Fibroblast of gingiva (primary cell): Measurements from ENCODE around the gene PRSS23.
"Not testable (repeated sequence)": the region's sequence is repeated elsewhere in the genome, so short reads cannot be mapped to it uniquely, and the experiment has no call there.

Experiments used
- DNase-seq: peaks from one replicate; pipeline ENCODE4 v3.0.0-alpha.2; 2011; ENCODE audit warnings: low read depth

PRSS23 gene

GRCh38 chr11:86814775-86815174 is 14.4 kb downstream of the PRSS23 start:
- no peak for DNase-seq

GRCh38 chr11:86815726-86816125 is 15.4 kb downstream of the PRSS23 start:
- no peak for DNase-seq

GRCh38 chr11:86816251-86816726 is 15.9 kb downstream of the PRSS23 start:
- DNase-seq = no peak

GRCh38 chr11:86818462-86819192 is 18.3 kb downstream of the PRSS23 start:
- DNase-seq = peak; percentile 68

GRCh38 chr11:86824139-86824538 is 23.8 kb downstream of the PRSS23 start:
- DNase-seq = not testable (repeated sequence)

- DNase-seq = not testable (repeated sequence)
Measured at GRCh38 chr11:86834376-86834775, 34.0 kb downstream of the PRSS23 start.

- DNase-seq = not testable (repeated sequence)
Measured at GRCh38 chr11:86844762-86845508, 44.6 kb downstream of the PRSS23 start.

- no peak for DNase-seq
Measured at GRCh38 chr11:86848132-86848531, 47.8 kb downstream of the PRSS23 start.

- no peak for DNase-seq
Measured at GRCh38 chr11:86849679-86850078, 49.3 kb downstream of the PRSS23 start.
